ENCODE measurements around the gene SLC5A7.

SLC5A7 gene

GRCh38 chr2:108013305-108013704, 27.0 kb downstream of the SLC5A7 start:
- TF ChIP-seq, protein P1, sequence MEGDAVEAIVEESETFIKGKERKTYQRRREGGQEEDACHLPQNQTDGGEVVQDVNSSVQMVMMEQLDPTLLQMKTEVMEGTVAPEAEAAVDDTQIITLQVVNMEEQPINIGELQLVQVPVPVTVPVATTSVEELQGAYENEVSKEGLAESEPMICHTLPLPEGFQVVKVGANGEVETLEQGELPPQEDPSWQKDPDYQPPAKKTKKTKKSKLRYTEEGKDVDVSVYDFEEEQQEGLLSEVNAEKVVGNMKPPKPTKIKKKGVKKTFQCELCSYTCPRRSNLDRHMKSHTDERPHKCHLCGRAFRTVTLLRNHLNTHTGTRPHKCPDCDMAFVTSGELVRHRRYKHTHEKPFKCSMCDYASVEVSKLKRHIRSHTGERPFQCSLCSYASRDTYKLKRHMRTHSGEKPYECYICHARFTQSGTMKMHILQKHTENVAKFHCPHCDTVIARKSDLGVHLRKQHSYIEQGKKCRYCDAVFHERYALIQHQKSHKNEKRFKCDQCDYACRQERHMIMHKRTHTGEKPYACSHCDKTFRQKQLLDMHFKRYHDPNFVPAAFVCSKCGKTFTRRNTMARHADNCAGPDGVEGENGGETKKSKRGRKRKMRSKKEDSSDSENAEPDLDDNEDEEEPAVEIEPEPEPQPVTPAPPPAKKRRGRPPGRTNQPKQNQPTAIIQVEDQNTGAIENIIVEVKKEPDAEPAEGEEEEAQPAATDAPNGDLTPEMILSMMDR (IDR thresholded peaks at IDR 0.05; ENCODE audit: poor library complexity, severe bottlenecking): no peak
- Histone ChIP-seq H3K27me3 (ENCODE audit: insufficient read depth, poor library complexity, severe bottlenecking) (no peaks in the 10 kb centered on the region), H3K9me3 (ENCODE audit: severe bottlenecking) (no peaks in the 10 kb centered on the region), H3K4me3 (ENCODE audit: severe bottlenecking) (no peak overlapping the region), H3K36me3 (ENCODE audit: low read depth) (no peaks in the 10 kb centered on the region), H3K4me1 (ENCODE audit: insufficient read depth, poor library complexity, severe bottlenecking) (no peaks in the 10 kb centered on the region), H3K27ac (ENCODE audit: poor library complexity, severe bottlenecking) (no peak overlapping the region)
- ATAC-seq (ENCODE audit: low read depth): no peak
- DNase-seq (ENCODE audit: low spot score): no peak

DNA sequence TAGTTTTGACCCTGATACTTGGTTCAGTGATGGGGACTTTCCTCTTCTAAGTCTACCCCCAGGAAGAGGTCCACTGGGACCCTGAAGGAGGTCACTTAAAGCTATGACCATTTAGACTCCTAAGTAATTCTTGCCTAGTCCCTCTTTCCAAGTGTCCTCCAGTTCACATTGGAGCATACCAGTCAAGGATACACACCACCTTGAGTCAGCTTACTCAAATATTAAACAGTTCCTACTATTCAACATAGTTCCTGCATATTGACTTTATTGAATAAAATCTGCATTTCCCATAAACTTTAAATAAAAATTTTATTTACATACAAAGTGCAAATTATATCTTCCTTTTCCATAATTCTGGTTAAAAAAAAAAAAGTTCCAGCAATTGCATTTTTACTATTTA, 36.3 kb downstream of the SLC5A7 start:
- no peaks in the 10 kb centered on the region for H3K36me3 ChIP-seq (ENCODE audit: low read depth)
- ATAC-seq (ENCODE audit: low read depth): no peak

DNA sequence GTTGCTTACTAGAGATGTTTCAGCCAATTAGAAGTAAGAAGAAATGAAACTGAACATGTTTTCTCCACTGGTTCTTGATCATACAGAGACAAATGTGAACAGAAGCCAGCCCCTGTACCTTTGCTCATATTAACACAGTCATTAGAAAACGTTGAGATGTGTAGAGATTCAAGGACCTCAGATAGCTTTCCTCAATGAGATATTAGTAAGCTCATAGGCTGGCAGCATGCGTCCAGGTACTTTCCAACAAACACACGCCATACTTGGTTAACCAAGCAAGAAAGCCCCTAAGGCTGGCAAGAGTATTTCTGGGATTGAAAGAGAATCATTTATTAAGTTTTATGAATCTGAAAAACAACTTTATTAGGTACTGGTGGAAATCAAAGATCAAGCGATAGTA, 37.5 kb downstream of the SLC5A7 start:
- no peaks in the 10 kb centered on the region for H3K36me3 ChIP-seq (ENCODE audit: low read depth)
- no peak overlapping the region for H3K4me3 ChIP-seq (ENCODE audit: severe bottlenecking)
- H3K27me3 ChIP-seq (ENCODE audit: insufficient read depth, poor library complexity, severe bottlenecking): peaks cover 3% of the 10 kb centered on the region
- ATAC-seq (ENCODE audit: low read depth) (no peak), DNase-seq (ENCODE audit: low spot score) (no peak)
- H3K4me1 ChIP-seq (ENCODE audit: insufficient read depth, poor library complexity, severe bottlenecking): no peaks in the 10 kb centered on the region
- H3K9me3 ChIP-seq (ENCODE audit: severe bottlenecking): no peaks in the 10 kb centered on the region
- no peak overlapping the region for H3K27ac ChIP-seq (ENCODE audit: poor library complexity, severe bottlenecking)
- TF ChIP-seq, protein P1 (IDR thresholded peaks at IDR 0.05; ENCODE audit: poor library complexity, severe bottlenecking): no peak

More for the DNA sequence above, 36.3 kb downstream of the SLC5A7 start:
- TF ChIP-seq, protein P1 (IDR thresholded peaks at IDR 0.05; ENCODE audit: poor library complexity, severe bottlenecking): no peak
- H3K9me3 ChIP-seq (ENCODE audit: severe bottlenecking): no peaks in the 10 kb centered on the region
- no peaks in the 10 kb centered on the region for H3K4me1 ChIP-seq (ENCODE audit: insufficient read depth, poor library complexity, severe bottlenecking)
- DNase-seq (ENCODE audit: low spot score): no peak
- H3K4me3 ChIP-seq (ENCODE audit: severe bottlenecking): no peak overlapping the region
- peaks cover 3% of the 10 kb centered on the region for H3K27me3 ChIP-seq (ENCODE audit: insufficient read depth, poor library complexity, severe bottlenecking)
- no peak overlapping the region for H3K27ac ChIP-seq (ENCODE audit: poor library complexity, severe bottlenecking)

DNA sequence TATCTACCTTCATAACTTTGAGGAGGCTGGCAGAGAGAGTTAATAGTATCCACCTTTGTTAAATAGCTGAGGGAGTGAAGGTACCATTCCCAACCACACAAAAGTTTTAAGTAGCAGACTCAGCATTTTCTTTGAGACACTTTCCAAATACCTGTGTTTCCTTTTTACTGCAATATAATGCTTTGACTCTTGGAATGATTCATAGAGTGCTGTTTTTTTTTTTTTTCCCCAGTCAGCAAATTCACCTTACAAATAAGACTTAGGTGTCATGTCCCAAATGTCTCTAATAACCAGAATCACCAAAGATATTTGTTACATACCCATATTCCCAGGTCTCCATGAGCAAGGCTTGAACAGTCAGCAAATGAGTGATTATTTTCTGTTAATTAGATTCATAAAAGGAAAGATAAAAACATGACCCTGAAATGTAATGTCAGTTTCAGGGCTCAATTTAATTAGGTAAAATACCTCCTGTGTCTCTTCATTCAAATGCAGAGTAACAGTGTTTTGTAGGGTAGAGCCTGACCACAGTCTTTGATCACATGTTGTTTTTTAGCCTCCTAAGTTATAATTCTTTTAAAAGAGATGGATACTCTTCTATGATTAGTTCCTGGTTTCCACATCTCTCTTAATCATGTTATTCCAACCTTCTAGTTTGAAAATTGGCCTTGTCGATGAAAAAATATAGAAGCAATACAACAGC, 39.9 kb downstream of the SLC5A7 start:
- Histone ChIP-seq H3K4me1 (ENCODE audit: insufficient read depth, poor library complexity, severe bottlenecking) (no peaks in the 10 kb centered on the region), H3K27me3 (ENCODE audit: insufficient read depth, poor library complexity, severe bottlenecking) (peaks cover 3% of the 10 kb centered on the region), H3K27ac (ENCODE audit: poor library complexity, severe bottlenecking) (no peak overlapping the region), H3K4me3 (ENCODE audit: severe bottlenecking) (no peak overlapping the region), H3K9me3 (ENCODE audit: severe bottlenecking) (no peaks in the 10 kb centered on the region), H3K36me3 (ENCODE audit: low read depth) (no peaks in the 10 kb centered on the region)
- TF ChIP-seq, protein P1 (IDR thresholded peaks at IDR 0.05; ENCODE audit: poor library complexity, severe bottlenecking): no peak
- DNase-seq (ENCODE audit: low spot score) (no peak), ATAC-seq (ENCODE audit: low read depth) (no peak)

- Histone ChIP-seq H3K9me3 (ENCODE audit: severe bottlenecking) (no peaks in the 10 kb centered on the region), H3K27ac (ENCODE audit: poor library complexity, severe bottlenecking) (no peak overlapping the region)
- no peak for ATAC-seq (ENCODE audit: low read depth)
Observed at GRCh38 chr2:108029496-108029895, 43.2 kb downstream of the SLC5A7 start.

More at GRCh38 chr2:108029496-108029895, 43.2 kb downstream of the SLC5A7 start:
- H3K27me3 ChIP-seq (ENCODE audit: insufficient read depth, poor library complexity, severe bottlenecking): peaks cover 3% of the 10 kb centered on the region
- H3K4me1 ChIP-seq (ENCODE audit: insufficient read depth, poor library complexity, severe bottlenecking): no peaks in the 10 kb centered on the region
- DNase-seq (ENCODE audit: low spot score): no peak
- TF ChIP-seq, protein P1 (IDR thresholded peaks at IDR 0.05; ENCODE audit: poor library complexity, severe bottlenecking): no peak
- no peak overlapping the region for H3K4me3 ChIP-seq (ENCODE audit: severe bottlenecking)
- no peaks in the 10 kb centered on the region for H3K36me3 ChIP-seq (ENCODE audit: low read depth)

Measured in RWPE2 (cell line).